ENCODE data around the gene KANSL1. TPM values are rescaled to one million over a fixed set of nuclear protein-coding genes. Genes with fewer than 3 reads are reported as not detected.

Gene KANSL1
- total and polyA plus RNA-seq, 10 of the 15 experiments (the other 5 are each of a cell fraction or from before 2014, with no cell fraction given), result 4.7 to 60.6 (median 28.0) TPM

DNA sequence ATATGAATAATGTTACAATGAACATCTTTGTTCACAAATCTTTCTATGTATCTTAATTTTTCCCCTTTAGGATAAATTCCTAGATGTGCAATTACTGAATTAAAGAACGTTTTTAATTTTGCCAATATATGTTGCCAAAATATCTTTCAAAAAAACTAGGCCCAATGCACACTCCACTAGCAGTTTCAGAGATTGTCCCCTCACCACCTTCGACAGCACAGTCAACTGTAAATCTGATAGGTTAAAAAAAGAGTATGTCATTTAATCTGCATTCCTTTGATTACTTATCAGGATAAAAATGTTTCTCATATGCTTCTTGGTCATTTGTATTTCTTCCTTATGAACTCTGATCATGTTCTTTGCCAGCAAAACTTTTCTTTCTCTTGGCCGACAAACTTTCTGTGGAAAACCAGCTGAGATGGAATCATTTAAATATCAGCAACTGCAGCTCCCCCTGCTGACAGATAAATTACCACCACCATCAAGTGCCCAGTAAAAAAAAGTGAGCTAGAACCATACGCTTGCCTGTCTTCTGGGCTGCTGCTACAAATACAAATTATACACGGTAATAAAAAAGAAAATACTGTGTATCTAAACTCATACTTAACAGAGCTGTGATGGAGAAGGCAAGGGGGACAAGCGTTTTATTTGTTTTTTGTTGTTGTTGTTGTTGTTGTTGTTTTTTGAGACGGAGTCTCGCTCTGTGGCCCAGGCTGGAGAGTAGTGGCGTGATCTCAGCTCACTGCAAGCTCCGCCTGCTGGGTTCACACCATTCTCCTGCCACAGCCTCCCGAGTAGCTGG is 19.6 kb upstream of the KANSL1 start:
- 58% methylated on average over 11 of the region's 11 CpGs for WGBS (ENCODE audit: insufficient coverage, insufficient replicate concordance, low lambda C conversion rate, missing lambda C conversion rate)
- Histone ChIP-seq H4K20me1 (ENCODE audit: control insufficient read depth, insufficient read depth) (no peaks in the 10 kb centered on the region), H3K9ac (ENCODE audit: control insufficient read depth, insufficient read depth, low read length) (no peak overlapping the region), H3K79me2 (ENCODE audit: control insufficient read depth, insufficient read depth, low read length) (peaks cover 17% of the 10 kb centered on the region), H3K4me2 (ENCODE audit: control insufficient read depth, insufficient read depth) (no peak overlapping the region), H3K27me3 (replicated peaks in 1 of 2; ENCODE audit: control insufficient read depth in 2 of 2, insufficient read depth in 2 of 2, low read length in 1 of 2) (no peaks in the 10 kb centered on the region), H3K27ac (ENCODE audit: control insufficient read depth, insufficient read depth) (no peak overlapping the region), H3K4me1 (ENCODE audit: control insufficient read depth, insufficient read depth, low read length) (no peaks in the 10 kb centered on the region), H3K36me3 (ENCODE audit: control insufficient read depth in 2 of 2, insufficient read depth in 2 of 2, low read length in 1 of 2) (peaks cover 7 to 13% of the 10 kb centered on the region in 2 experiments; a peak in 3 of 4 replicates), H2AFZ (ENCODE audit: control insufficient read depth, low read depth, low read length) (no peak overlapping the region; the same call in 1 of the 2 replicates), H3K4me3 (no peak overlapping the region), H3K9me3 (replicated peaks; ENCODE audit: control insufficient read depth, insufficient read depth, low read length) (no peaks in the 10 kb centered on the region)
- RAD21 ChIA-PET (ENCODE audit: unreplicated experiment), result interaction anchor here (0.6 to 3.3 kb wide), 25 partner anchors 9 to 631 kb away, joined by 3 to 41 read pairs (median 5); partner anchors contain the start of gene KANSL1
- DNase-seq (ENCODE audit: low read depth, low spot score) (no peak), ATAC-seq (peak; percentile 89), FAIRE-seq (peak; percentile 47)
- SMC1A ChIA-PET (ENCODE audit: uncharacterized antibody, unreplicated experiment), result interaction anchor here (0.7 to 7.2 kb wide), 39 partner anchors 9 to 213 kb away, joined by 3 to 68 read pairs (median 4); partner anchors contain the start of gene KANSL1
- TSS peak; percentile 24 for BruUV-seq (replicated peaks)
- POLR2A ChIA-PET, result interaction anchor here (0.5 to 1.6 kb wide), 7 partner anchors 11 to 286 kb away, joined by 3 to 4 read pairs (median 3); partner anchors contain the start of gene KANSL1
- intact Hi-C loops (cut with micrococcal nuclease; ENCODE audit: unreplicated experiment) (loop anchor here (1.0 kb wide), 2 partner anchors 169 to 211 kb away; no protein-coding TSS in a partner anchor), in situ Hi-C loops (cut with MboI) (no loop called here)
- CTCF ChIA-PET, result interaction anchor here (0.5 to 9.7 kb wide), 63 partner anchors 9 to 886 kb away, joined by 3 to 152 read pairs (median 5); partner anchors contain the start of gene KANSL1
- TF ChIP-seq KDM1A (IDR thresholded peaks at IDR 0.05; ENCODE audit: borderline replicate concordance) (no peak), TBL1XR1 (IDR thresholded peaks at IDR 0.05; ENCODE audit: low read depth, low read length) (peak; percentile 64; the same call in 1 of the 2 replicates), MTA3 (IDR thresholded peaks at IDR 0.05; ENCODE audit: borderline replicate concordance, low read length) (no peak), BHLHE40 (IDR thresholded peaks at IDR 0.05; ENCODE audit: borderline replicate concordance in 1 of 2, low read depth in 2 of 2, low read length in 1 of 2) (0 out of 4 replicates have a peak, but pooled peaks of 1 of the 2 experiments have one; percentile 36), STAT1 (conservative IDR thresholded peaks at IDR 0.05) (no peak), BMI1 (IDR thresholded peaks at IDR 0.05; ENCODE audit: borderline replicate concordance) (no peak), POU2F2 (IDR thresholded peaks at IDR 0.05; ENCODE audit: borderline replicate concordance, low read depth, low read length) (0 out of 3 replicates have a peak, but pooled peaks have one; percentile 48), TCF7 (IDR thresholded peaks at IDR 0.05; ENCODE audit: borderline replicate concordance) (no peak), HDGF (IDR thresholded peaks at IDR 0.05) (peak; percentile 84), YY1 (IDR thresholded peaks at IDR 0.05; ENCODE audit: low read depth, low read length) (peak; percentile 68), SREBF1 (IDR thresholded peaks at IDR 0.05; ENCODE audit: low read length) (no peak), SMC3 (IDR thresholded peaks at IDR 0.05; ENCODE audit: borderline replicate concordance, low read length) (peak; percentile 92), RB1 (IDR thresholded peaks at IDR 0.05; ENCODE audit: borderline replicate concordance) (peak; percentile 32; the same call in 1 of the 2 replicates), CREB1 (IDR thresholded peaks at IDR 0.05; ENCODE audit: low read depth) (no peak), IRF4 (IDR thresholded peaks at IDR 0.05; ENCODE audit: low read depth, low read length) (no peak), CHD1 (IDR thresholded peaks at IDR 0.05; ENCODE audit: low read depth, low read length) (no peak), RUNX3 (IDR thresholded peaks at IDR 0.05; ENCODE audit: low read length) (peak; percentile 68), ZNF274 (IDR thresholded peaks at IDR 0.05; ENCODE audit: insufficient read depth, insufficient read length) (no peak)
- TF ChIP-seq, protein P1, sequence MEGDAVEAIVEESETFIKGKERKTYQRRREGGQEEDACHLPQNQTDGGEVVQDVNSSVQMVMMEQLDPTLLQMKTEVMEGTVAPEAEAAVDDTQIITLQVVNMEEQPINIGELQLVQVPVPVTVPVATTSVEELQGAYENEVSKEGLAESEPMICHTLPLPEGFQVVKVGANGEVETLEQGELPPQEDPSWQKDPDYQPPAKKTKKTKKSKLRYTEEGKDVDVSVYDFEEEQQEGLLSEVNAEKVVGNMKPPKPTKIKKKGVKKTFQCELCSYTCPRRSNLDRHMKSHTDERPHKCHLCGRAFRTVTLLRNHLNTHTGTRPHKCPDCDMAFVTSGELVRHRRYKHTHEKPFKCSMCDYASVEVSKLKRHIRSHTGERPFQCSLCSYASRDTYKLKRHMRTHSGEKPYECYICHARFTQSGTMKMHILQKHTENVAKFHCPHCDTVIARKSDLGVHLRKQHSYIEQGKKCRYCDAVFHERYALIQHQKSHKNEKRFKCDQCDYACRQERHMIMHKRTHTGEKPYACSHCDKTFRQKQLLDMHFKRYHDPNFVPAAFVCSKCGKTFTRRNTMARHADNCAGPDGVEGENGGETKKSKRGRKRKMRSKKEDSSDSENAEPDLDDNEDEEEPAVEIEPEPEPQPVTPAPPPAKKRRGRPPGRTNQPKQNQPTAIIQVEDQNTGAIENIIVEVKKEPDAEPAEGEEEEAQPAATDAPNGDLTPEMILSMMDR (IDR thresholded peaks at IDR 0.05 in 2 of 3, conservative IDR thresholded peaks at IDR 0.05 in 1 of 3; ENCODE audit: control insufficient read depth in 2 of 3, extremely low read depth in 1 of 3, insufficient read depth in 1 of 3, low read depth in 3 of 3, low read length in 3 of 3), result peak; percentile 77 to 93 (median 89)
- TF ChIP-seq, protein P2, sequence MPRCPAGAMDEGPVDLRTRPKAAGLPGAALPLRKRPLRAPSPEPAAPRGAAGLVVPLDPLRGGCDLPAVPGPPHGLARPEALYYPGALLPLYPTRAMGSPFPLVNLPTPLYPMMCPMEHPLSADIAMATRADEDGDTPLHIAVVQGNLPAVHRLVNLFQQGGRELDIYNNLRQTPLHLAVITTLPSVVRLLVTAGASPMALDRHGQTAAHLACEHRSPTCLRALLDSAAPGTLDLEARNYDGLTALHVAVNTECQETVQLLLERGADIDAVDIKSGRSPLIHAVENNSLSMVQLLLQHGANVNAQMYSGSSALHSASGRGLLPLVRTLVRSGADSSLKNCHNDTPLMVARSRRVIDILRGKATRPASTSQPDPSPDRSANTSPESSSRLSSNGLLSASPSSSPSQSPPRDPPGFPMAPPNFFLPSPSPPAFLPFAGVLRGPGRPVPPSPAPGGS (IDR thresholded peaks at IDR 0.05; ENCODE audit: borderline replicate concordance, insufficient read depth, low read depth, low read length, poor library complexity, severe bottlenecking), result no peak
